HEK293 (cell line): ENCODE results near the gene TCERG1.

Experiments used
- CTCF ChIA-PET: fragments of 350-600 bp; formaldehyde crosslinking; extraction: SDS; loops from one replicate; lab custom pipeline; 2021; ENCODE audit warnings: antibody characterized with exemption; lab: Yijun Ruan, JAX
- POLR2A ChIA-PET: fragments of 300-600 bp; formaldehyde crosslinking; extraction: SDS; loops from one replicate; lab custom pipeline; 2020; ENCODE audit warnings: antibody characterized with exemption, inconsistent platforms; lab: Yijun Ruan, JAX
- H3K27ac ChIP-seq: fragments of 200-500 bp; sonication (Bioruptor generic); 2 replicates; pipeline ENCODE4 v1.5.1; 2014; ENCODE audit warnings: low read depth, low read length, control low read depth, inconsistent platforms; ENCODE audit errors: extremely low read depth
- H3K36me3 ChIP-seq, 2 experiments: fragments of 200-500 bp in 1 of 2; sonication (Bioruptor generic) in 1 of 2; 1 replicate in 1 of 2; 2 replicates in 1 of 2; pipeline ENCODE4 v1.5.1; 2014 to 2017; ENCODE audit warnings: inconsistent platforms in 2 of 2, low read length in 2 of 2; ENCODE audit not compliant: control insufficient read depth in 2 of 2, insufficient read depth in 1 of 2
- H3K4me1 ChIP-seq: fragments of 200-500 bp; sonication (Bioruptor generic); 2 replicates; pipeline ENCODE4 v1.5.1; 2014; ENCODE audit warnings: mild to moderate bottlenecking, low read length, inconsistent platforms; ENCODE audit not compliant: control insufficient read depth, insufficient read depth
- H3K4me3 ChIP-seq: 2 replicates; pipeline ENCODE4 v1.5.1; 2011; ENCODE audit warnings: low read depth, mild to moderate bottlenecking, control low read depth, low read length, moderate library complexity
- H3K9me3 ChIP-seq: fragments of 200-500 bp; sonication (Bioruptor generic); 2 replicates; pipeline ENCODE4 v1.5.1; 2014; ENCODE audit warnings: low read depth, low read length, inconsistent platforms; ENCODE audit not compliant: control insufficient read depth, insufficient read depth
- BCL11A ChIP-seq: fragments of 450-650 bp; formaldehyde crosslinking; IDR thresholded peaks from 2 replicates; pipeline ENCODE4 v1.5.1; 2016; ENCODE audit warnings: low read depth, missing biosample characterization, missing genetic modification characterization
- KLF10 ChIP-seq: fragments of 450-650 bp; IDR thresholded peaks from 2 replicates; pipeline ENCODE4 v1.5.1; 2018; ENCODE audit warnings: missing biosample characterization, mild to moderate bottlenecking, missing genetic modification characterization
- RBAK ChIP-seq: fragments of 450-650 bp; formaldehyde crosslinking; IDR thresholded peaks from 2 replicates; pipeline ENCODE4 v1.5.1; 2016; ENCODE audit warnings: missing biosample characterization, missing genetic modification characterization
- SETDB1 ChIP-seq: IDR thresholded peaks from one replicate; pipeline ENCODE4 v1.6.1; 2017; ENCODE audit warnings: mild to moderate bottlenecking, low read length, moderate library complexity, mixed read lengths; ENCODE audit not compliant: insufficient read length
- ZBTB6 ChIP-seq: fragments of 450-650 bp; formaldehyde crosslinking; IDR thresholded peaks from 2 replicates; pipeline ENCODE4 v1.5.1; 2017; ENCODE audit warnings: missing biosample characterization, missing genetic modification characterization
- ZIC2 ChIP-seq: fragments of 450-650 bp; formaldehyde crosslinking; IDR thresholded peaks from 2 replicates; pipeline ENCODE4 v1.5.1; 2016; ENCODE audit warnings: missing biosample characterization, missing genetic modification characterization
- ZNF16 ChIP-seq: fragments of 450-650 bp; formaldehyde crosslinking; IDR thresholded peaks from 2 replicates; pipeline ENCODE4 v1.5.1; 2016; ENCODE audit warnings: low read depth, missing biosample characterization, missing genetic modification characterization
- ZNF202 ChIP-seq: fragments of 450-650 bp; formaldehyde crosslinking; IDR thresholded peaks from 2 replicates; pipeline ENCODE4 v1.5.1; 2016; ENCODE audit warnings: missing biosample characterization, missing genetic modification characterization, borderline replicate concordance
- ZNF214 ChIP-seq: fragments of 450-650 bp; formaldehyde crosslinking; IDR thresholded peaks from 2 replicates; pipeline ENCODE4 v1.5.1; 2017; ENCODE audit warnings: missing biosample characterization, mild to moderate bottlenecking, missing genetic modification characterization, borderline replicate concordance
- ZNF23 ChIP-seq: fragments of 450-650 bp; formaldehyde crosslinking; IDR thresholded peaks from 2 replicates; pipeline ENCODE4 v1.5.1; 2016; ENCODE audit warnings: missing biosample characterization, missing genetic modification characterization, borderline replicate concordance
- ZNF24 ChIP-seq: fragments of 450-650 bp; formaldehyde crosslinking; IDR thresholded peaks from 2 replicates; pipeline ENCODE4 v1.5.1; 2016; ENCODE audit warnings: missing biosample characterization, missing genetic modification characterization
- ZNF473 ChIP-seq: fragments of 450-650 bp; formaldehyde crosslinking; IDR thresholded peaks from 2 replicates; pipeline ENCODE4 v1.5.1; 2017; ENCODE audit warnings: missing biosample characterization, missing genetic modification characterization
- ZNF521 ChIP-seq: fragments of 450-650 bp; formaldehyde crosslinking; IDR thresholded peaks from 2 replicates; pipeline ENCODE4 v1.5.1; 2017; ENCODE audit warnings: missing biosample characterization, mild to moderate bottlenecking, missing genetic modification characterization
- ZNF561 ChIP-seq: fragments of 450-650 bp; IDR thresholded peaks from 2 replicates; pipeline ENCODE4 v1.5.1; 2018; ENCODE audit warnings: missing biosample characterization, missing genetic modification characterization, borderline replicate concordance
- ZNF571 ChIP-seq: fragments of 450-650 bp; formaldehyde crosslinking; IDR thresholded peaks from 2 replicates; pipeline ENCODE4 v1.5.0; 2017; ENCODE audit warnings: missing biosample characterization, missing genetic modification characterization
- ZNF629 ChIP-seq: fragments of 450-650 bp; formaldehyde crosslinking; IDR thresholded peaks from 2 replicates; pipeline ENCODE4 v1.5.1; 2017; ENCODE audit warnings: missing biosample characterization, missing genetic modification characterization
- ZNF658 ChIP-seq: fragments of 450-650 bp; formaldehyde crosslinking; IDR thresholded peaks from 2 replicates; pipeline ENCODE4; 2016; ENCODE audit warnings: missing biosample characterization, missing genetic modification characterization
- ZNF701 ChIP-seq: fragments of 450-650 bp; formaldehyde crosslinking; IDR thresholded peaks from 2 replicates; pipeline ENCODE4 v1.5.1; 2016; ENCODE audit warnings: missing biosample characterization, missing genetic modification characterization
- ZNF747 ChIP-seq: fragments of 450-650 bp; formaldehyde crosslinking; IDR thresholded peaks from 2 replicates; pipeline ENCODE4 v1.5.1; 2016; ENCODE audit warnings: missing biosample characterization, missing genetic modification characterization
- ZSCAN5A ChIP-seq: fragments of 450-650 bp; formaldehyde crosslinking; IDR thresholded peaks from 2 replicates; pipeline ENCODE4 v1.5.1; 2016; ENCODE audit warnings: missing biosample characterization, missing genetic modification characterization
- TF ChIP-seq, protein P1 (sequence below): fragments of 450-650 bp; formaldehyde crosslinking; IDR thresholded peaks from 2 replicates; pipeline ENCODE4 v1.5.1; 2016; ENCODE audit warnings: missing biosample characterization, missing genetic modification characterization, borderline replicate concordance
- TF ChIP-seq, protein P2 (sequence below): fragments of 450-650 bp; formaldehyde crosslinking; IDR thresholded peaks from 2 replicates; pipeline ENCODE4 v1.5.1; 2016; ENCODE audit warnings: missing biosample characterization, missing genetic modification characterization
- TF ChIP-seq, protein P3 (sequence below): fragments of 450-650 bp; formaldehyde crosslinking; IDR thresholded peaks from 2 replicates; pipeline ENCODE4 v1.5.1; 2016; ENCODE audit warnings: missing biosample characterization, missing genetic modification characterization

Gene TCERG1

DNA sequence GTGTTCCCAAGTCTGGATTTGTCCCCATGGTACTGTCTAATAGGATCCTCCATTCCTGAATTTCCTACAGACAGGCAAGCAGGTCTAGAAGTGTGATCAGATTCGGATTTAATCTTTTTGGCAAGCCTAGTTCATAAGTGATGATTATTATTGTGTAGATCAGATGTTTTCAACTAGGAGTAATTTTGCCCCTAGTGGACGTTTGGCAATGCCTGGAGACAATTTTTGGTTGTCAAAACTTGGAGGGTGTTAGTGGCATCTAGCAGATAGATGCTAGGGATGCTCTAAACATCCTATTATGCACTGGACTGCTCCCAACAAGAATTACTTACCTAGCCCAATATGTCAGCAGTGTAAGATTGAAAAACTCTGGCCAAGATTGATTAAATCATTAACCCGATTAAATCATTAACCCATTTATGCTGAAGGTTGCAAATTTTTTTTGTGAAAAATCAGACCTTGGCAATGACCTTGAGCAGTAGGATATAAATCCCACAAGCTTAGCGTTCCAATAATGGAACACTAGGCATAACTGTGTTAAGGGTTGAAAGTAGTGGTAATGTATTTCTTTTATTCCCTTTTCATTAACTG is 28.2 kb downstream of the TCERG1 start:
- POLR2A ChIA-PET, result no interaction called here
- CTCF ChIA-PET, result interaction anchor here (0.7 to 0.8 kb wide), 2 partner anchors 10 to 901 kb away, joined by 3 read pairs; no protein-coding TSS in a partner anchor
- TF ChIP-seq ZNF23 (tag by site-specific recombination) (no peak), ZIC2 (tag by site-specific recombination) (no peak), ZNF214 (tag by site-specific recombination) (no peak), ZNF701 (no peak), ZBTB6 (tag by site-specific recombination) (no peak), SETDB1 (no peak), ZNF571 (tag by site-specific recombination) (no peak), ZNF24 (tag by site-specific recombination) (no peak), ZNF473 (tag by site-specific recombination) (no peak), ZNF561 (no peak), ZNF16 (tag by site-specific recombination) (no peak), ZNF202 (tag by site-specific recombination) (no peak), ZNF629 (tag by site-specific recombination) (no peak), ZNF658 (tag by site-specific recombination) (no peak), ZNF747 (tag by site-specific recombination) (no peak)
- TF ChIP-seq, protein P1, sequence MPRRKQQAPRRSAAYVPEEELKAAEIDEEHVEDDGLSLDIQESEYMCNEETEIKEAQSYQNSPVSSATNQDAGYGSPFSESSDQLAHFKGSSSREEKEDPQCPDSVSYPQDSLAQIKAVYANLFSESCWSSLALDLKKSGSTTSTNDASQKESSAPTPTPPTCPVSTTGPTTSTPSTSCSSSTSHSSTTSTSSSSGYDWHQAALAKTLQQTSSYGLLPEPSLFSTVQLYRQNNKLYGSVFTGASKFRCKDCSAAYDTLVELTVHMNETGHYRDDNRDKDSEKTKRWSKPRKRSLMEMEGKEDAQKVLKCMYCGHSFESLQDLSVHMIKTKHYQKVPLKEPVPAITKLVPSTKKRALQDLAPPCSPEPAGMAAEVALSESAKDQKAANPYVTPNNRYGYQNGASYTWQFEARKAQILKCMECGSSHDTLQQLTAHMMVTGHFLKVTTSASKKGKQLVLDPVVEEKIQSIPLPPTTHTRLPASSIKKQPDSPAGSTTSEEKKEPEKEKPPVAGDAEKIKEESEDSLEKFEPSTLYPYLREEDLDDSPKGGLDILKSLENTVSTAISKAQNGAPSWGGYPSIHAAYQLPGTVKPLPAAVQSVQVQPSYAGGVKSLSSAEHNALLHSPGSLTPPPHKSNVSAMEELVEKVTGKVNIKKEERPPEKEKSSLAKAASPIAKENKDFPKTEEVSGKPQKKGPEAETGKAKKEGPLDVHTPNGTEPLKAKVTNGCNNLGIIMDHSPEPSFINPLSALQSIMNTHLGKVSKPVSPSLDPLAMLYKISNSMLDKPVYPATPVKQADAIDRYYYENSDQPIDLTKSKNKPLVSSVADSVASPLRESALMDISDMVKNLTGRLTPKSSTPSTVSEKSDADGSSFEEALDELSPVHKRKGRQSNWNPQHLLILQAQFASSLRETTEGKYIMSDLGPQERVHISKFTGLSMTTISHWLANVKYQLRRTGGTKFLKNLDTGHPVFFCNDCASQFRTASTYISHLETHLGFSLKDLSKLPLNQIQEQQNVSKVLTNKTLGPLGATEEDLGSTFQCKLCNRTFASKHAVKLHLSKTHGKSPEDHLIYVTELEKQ (tag by site-specific recombination), result no peak
- H3K9me3 ChIP-seq, result no peaks in the 10 kb centered on the region
- no peak overlapping the region for H3K27ac ChIP-seq
- peaks cover 64 to 77% of the 10 kb centered on the region in 2 experiments for H3K36me3 ChIP-seq
- no peak overlapping the region for H3K4me3 ChIP-seq
- no peaks in the 10 kb centered on the region for H3K4me1 ChIP-seq

DNA sequence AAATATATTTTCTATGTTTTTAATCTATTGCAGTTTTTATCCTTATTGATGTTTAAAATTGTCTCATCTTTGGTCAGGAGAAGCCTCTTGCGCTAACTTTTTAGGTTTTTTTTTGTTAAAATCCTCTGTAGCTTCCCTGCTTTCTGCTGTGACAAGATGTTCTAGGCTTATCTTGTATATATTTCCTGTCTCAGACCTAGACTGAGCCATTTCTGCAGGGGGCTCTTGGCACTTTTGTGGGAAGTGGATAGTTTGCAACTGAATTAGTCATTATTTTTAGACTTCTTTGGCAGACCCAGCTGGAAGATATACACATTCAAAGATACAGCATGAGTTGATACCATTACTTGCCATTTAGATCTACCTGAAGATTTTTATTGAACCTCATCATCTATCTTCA is 28.8 kb downstream of the TCERG1 start:
- Histone ChIP-seq H3K36me3 (peaks cover 62 to 74% of the 10 kb centered on the region in 2 experiments), H3K4me1 (no peaks in the 10 kb centered on the region), H3K4me3 (no peak overlapping the region), H3K9me3 (no peaks in the 10 kb centered on the region), H3K27ac (no peak overlapping the region)
- ChIA-PET POLR2A (no interaction called here), CTCF (interaction anchor here (0.7 kb wide), 1 partner anchor 900 kb away, joined by 3 read pairs; no protein-coding TSS in a partner anchor)
- TF ChIP-seq, protein P2, sequence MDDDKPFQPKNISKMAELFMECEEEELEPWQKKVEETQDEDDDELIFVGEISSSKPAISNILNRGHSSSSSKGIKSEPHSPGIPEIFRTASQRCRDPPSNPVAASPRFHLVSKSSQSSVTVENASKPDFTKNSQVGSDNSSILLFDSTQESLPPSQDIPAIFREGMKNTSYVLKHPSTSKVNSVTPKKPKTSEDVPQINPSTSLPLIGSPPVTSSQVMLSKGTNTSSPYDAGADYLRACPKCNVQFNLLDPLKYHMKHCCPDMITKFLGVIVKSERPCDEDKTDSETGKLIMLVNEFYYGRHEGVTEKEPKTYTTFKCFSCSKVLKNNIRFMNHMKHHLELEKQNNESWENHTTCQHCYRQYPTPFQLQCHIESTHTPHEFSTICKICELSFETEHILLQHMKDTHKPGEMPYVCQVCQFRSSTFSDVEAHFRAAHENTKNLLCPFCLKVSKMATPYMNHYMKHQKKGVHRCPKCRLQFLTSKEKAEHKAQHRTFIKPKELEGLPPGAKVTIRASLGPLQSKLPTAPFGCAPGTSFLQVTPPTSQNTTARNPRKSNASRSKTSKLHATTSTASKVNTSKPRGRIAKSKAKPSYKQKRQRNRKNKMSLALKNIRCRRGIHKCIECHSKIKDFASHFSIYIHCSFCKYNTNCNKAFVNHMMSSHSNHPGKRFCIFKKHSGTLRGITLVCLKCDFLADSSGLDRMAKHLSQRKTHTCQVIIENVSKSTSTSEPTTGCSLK (tag by site-specific recombination), result no peak
- TF ChIP-seq, protein P3, sequence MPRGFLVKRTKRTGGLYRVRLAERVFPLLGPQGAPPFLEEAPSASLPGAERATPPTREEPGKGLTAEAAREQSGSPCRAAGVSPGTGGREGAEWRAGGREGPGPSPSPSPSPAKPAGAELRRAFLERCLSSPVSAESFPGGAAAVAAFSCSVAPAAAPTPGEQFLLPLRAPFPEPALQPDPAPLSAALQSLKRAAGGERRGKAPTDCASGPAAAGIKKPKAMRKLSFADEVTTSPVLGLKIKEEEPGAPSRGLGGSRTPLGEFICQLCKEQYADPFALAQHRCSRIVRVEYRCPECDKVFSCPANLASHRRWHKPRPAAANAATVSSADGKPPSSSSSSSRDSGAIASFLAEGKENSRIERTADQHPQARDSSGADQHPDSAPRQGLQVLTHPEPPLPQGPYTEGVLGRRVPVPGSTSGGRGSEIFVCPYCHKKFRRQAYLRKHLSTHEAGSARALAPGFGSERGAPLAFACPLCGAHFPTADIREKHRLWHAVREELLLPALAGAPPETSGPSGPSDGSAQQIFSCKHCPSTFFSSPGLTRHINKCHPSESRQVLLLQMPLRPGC (tag by site-specific recombination), result no peak
- TF ChIP-seq ZSCAN5A (tag by site-specific recombination) (no peak), RBAK (tag by site-specific recombination) (no peak), ZNF521 (tag by site-specific recombination) (no peak), BCL11A (tag by site-specific recombination) (no peak), KLF10 (no peak)
